ENCODE measurements around the gene MRPS14. TPM values are rescaled to one million over a fixed set of nuclear protein-coding genes. Genes with fewer than 3 reads are reported as not detected.
"Not testable (repeated sequence)": the region's sequence is repeated elsewhere in the genome, so short reads cannot be mapped to it uniquely, and the experiment has no call there.

MRPS14 gene
- total RNA-seq, 1 donor from 2014 or later = 25.6 TPM

DNA sequence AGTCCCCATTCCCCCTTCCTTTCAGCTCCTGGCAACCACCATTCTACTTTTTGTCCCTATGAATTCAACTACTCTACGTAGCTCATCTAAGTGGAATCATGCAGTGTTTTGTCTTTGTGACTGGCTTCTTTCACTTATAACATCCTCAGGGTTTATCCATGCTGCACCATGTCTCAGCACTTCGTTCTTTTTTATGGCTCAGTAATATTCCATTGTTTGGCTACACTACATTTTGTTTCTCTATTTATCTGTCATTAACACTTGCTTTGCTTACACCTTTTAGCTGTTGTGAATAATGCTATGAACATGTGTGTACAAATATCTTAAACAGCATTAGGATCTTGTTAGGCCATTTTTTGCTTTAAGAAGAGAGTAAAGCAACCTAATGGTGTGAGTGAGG lies 1.5 kb upstream of the MRPS14 start:
- no peak for DNase-seq (ENCODE audit: low spot score)

DNA sequence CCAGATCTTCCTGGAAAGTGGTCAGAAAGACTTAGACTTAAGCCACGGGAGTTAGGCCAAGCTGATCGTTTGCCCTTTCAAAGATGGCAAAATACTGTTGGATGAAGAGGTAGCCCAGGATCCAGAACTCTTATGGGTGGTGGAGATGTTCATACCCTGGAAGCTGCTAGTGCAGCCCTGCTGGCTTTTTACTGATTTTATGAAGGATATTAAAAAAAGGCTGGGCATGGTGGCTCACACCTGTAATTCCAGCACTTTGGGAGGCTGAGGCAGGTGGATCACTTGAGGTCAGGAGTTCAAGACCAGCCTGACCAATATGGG lies 657 bp upstream of the MRPS14 start:
- DNase-seq (ENCODE audit: low spot score) = not testable (repeated sequence)

DNA sequence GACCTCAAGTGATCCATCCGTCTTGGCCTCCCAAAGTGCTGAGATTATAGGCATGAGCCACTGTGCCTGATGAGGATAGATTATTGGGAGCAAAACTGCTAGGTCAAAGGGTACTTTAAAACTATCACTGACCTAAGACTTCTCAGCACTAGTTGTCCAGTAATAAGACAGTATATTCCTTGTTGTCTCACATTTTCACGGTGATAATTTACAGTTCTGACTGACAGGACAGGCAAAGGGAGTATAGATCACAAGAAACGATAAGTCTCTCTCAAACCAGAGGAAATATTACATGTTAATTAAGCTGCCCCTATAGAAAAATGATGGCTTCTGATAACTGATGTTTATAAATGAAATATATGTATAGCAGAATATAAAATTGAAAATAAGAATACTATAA lies 3.7 kb downstream of the MRPS14 start:
- DNase-seq (ENCODE audit: low spot score) = no peak

DNA sequence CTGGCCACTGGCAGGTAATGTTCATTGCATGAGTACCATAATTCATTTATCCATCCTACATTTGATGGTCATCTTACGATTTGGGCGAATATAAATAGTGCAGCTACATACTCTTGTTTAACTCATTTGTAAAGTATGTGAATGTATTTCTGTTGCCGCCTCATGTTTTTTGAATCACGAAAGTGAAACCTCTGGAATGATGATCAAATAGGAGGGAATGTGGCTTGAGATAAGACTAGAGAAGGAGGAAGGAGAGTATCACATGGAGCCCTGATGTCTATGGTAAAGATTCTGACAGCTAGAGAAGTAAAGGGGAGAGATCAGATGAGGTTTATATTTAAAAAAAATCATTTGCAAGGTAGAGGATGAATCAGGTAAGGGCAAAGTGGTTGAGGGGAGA lies 8.0 kb downstream of the MRPS14 start:
- no peak for DNase-seq (ENCODE audit: low spot score)

DNA sequence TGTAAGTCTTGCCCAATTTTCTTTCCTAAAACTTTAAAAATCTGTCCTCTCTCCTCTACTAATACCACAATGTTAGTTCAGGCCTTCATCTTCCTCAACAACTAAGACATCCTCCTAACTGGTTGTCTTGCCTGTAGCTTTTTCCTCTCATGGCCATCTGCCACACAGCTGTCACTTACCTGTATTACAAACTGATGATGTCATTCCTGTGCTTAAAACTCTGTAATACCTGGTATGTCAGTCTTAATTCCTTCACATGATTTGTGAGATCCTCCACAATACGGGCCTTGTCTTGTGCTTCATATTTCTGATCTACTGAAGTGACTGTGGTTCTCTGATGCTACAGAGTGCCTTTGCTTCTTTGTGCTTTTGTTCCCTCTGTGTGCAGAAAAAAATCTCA lies 9.8 kb downstream of the MRPS14 start:
- DNase-seq (ENCODE audit: low spot score) = no peak

DNA sequence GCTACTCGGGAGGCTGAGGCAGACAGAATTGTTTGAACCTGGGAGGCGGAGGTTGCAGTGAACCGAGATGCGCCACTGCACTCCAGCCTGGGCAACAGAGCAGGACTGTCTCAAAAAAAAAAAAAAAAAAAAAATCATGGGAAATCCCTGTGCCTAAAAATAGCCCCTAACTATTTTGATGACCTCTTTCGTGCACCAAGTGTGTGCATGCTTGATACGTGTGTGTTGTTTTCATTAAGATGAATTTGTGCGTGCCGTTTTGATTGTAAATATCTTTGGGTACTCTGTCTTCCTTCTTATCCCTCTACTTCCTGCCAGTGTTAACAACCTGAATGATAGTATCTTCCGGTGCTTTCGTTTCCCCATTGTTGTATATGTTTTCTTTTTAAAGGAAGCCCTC lies 13.7 kb downstream of the MRPS14 start:
- DNase-seq (ENCODE audit: low spot score) = no peak

DNA sequence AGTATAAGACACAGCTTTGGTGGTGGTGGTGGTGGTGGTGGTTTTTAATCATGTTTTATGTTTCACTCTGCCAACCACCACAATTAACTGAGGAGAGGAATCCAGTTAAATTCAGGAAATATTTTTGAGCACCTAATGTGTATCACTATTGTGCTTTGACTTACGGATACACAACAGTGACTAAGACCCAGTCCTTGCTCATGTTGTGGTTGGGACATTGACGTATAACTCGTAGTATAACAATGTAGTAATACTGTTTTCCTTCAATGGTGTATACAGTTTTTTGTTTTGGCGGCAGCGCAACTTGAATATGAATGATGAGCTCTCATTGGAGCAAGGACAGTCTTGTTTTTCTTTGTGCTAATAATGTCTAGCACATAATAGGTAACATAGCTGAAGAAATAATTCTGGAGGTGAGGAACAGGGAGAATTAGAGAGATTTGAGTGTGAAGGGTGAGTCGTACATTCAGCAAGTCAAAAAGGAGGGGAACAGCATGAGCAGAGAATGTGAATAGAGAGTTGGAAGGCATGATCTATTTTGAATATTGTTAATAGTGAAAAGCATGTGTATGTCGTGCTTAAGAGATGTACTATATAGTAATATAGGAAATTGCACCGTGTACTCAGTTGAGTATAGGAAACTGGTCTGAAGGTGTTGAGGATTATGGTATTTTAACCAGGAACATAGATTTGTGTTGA lies 18.0 kb downstream of the MRPS14 start:
- DNase-seq (ENCODE audit: low spot score) = no peak

DNA sequence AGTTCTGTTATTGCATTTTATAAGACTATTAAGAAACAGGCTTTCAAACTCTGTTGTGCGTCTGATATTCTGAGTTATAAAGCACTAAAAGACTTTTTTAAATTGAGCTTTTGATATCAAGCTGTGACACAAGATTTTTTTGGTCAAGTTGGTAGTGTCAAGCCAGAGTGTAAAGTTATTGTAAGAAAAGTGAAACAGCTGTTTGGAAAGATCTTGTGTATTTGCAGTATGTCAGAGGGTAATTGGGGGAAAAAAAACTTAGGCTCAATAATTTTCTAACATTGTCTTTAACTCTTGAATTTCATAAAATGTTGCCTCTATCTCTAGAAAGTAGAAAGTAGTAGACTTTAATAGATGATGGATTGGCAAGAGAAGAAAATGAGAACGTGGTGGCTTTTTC lies 19.7 kb downstream of the MRPS14 start:
- no peak for DNase-seq (ENCODE audit: low spot score)

DNA sequence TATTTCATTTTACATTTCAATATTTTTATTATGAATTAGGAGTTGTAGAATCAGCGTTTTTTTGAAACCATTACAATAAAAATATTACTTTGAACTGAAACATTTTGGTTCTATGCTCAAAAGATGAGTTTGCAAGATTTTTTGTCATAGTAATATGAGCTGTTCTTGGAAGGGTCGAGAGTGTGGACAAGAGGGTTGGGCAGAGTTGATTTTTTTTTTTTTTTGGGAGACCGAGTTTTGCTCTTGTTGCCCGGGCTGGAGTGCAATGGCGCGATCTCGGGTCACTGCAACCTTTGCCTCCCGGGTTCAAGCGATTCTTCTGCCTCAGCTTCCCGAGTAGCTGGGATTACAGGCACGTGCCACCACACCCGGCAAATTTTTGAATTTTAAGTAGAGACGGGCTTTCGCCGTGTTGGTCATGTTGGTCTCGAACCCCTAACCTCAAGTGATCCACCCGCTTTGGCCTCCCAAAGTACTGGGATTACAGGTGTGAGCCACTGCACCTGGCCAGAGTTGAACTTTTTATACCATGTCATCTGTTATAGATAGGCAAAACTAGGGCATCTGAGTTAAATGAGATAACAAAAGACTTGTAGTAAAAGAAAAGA lies 20.2 kb downstream of the MRPS14 start:
- DNase-seq (ENCODE audit: low spot score) = no peak

DNA sequence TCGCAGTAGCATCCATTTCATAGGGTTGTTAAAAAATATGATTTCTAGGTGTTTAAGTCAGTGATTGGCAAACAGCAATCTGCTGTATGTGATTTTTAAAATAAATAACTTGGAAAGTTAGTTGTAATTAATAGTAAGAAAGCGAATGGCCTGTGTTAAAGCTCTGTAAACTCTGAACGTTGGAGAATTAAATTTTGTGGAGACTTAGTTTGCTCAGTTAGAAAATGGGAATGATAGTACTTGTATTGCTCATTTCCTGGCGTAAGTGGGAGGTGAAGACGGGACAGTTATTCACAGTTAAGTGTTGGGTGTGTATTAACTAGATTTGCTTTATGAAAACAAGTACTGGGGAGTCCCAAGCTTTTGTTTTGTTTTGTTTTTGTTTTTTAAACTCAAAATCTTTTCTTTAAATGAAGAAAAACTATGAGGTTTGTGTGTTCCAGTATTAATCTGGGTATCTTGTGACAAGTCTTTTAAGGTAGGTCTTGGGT lies 22.5 kb downstream of the MRPS14 start:
- no peak for DNase-seq (ENCODE audit: low spot score)

DNA sequence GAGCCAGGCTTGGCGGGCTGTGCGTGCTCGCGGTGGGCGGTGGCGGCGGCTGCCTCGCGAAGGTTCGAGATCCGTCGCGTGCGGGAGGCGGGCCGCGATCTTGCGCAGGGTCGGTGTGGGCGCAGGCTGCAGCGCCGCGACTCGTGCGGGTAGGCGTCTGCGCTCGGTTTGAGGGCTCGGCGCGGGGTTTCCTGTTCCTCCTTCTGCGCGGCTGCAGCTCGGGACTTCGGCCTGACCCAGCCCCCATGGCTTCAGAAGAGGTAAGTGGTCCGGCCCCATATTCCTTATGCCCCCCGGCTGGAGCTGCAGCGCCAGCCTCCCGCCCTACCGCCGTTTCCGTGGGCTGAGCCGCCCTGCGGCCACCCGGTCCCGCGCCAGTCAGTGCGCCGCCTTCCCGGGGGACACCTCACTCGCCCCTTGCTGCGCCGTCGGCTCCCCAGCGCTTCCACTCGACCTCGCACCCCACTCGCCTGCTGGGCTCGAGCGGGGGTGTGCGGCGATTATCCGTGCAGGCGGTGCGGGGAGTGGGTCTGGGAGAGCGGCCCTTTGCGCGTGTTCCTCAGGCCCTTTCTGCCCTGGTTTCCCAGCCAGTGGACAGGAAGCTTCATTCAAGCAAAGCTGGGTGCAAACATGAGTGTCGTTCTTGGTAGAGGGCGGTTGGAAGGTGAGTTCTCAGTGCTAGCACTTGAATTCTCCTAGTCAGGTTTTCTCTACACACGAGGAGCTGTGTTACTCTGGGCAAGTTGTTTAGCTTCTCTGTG lies 23.1 kb downstream of the MRPS14 start, which contains the start of gene CACYBP:
TSS of gene CACYBP (plus strand) at position 12 of the 761 bp plus-strand sequence. CDS start at position 246, 234 bp downstream.
- DNase-seq (ENCODE audit: low spot score) = peak; percentile 91

DNA sequence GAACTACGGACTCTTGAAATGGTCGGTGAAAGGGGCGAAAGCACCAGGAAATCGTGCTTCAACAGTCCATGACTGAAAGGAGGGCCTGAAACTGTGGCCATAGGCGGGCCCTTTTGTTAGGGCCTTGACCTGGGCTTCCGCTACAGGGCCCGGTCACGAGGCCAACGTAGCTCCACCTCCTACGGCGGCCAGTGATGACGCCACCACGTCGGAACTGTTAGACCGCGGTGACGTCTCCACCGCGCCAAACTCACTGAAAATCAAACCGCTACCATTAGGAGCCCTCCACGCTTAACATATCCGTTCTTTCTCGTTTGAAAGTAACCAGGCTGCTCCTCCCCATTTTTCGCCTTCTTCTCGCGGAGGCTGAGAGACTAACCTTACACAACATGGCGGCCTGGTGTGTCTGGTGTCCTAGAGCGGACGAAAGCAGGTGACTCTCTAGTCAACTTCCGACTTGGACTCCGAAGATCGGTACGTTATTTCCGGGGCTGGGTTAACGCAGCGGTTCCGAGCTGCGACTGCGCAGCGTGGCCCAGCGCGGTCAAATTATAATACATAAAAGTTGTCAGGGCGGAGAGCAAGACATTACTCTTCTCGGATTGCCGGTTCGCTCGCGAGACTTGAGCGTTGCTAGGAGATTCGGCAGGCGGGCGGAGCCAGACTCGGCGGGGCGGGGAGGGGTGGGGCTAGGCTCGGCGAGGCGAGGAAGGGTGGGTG lies 23.8 kb downstream of the MRPS14 start:
- DNase-seq (ENCODE audit: low spot score) = peak; percentile 98

DNA sequence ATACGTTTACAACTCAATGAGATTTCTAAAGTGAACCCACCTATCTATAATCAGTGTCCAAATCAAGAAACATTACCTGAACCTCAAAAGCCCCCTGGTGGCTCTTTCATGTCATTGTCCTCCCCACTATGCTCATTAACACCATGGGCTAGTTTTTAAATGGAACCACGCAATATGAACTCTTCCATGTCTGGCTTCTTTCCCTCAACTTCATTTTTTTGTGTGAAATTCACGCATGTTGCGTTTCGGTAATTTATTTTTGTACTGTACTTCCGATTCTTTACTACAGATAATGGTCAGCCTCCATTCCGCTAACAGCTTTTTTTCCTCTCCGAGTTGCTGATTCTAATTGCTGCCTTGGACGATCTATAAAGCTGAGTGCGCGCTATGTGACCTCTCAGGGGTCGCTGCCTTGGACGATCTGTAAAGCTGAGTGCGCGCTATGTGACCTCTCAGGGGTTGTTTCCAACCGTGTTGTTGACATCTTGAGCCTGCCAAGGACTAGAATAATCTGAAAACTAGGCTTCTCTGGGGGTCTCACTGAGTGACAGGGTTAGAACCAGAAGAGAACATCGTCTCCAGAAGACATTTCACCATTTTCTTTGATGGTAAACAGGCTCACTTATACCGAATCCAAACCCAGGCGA lies 24.5 kb downstream of the MRPS14 start:
- no peak for DNase-seq (ENCODE audit: low spot score)

DNA sequence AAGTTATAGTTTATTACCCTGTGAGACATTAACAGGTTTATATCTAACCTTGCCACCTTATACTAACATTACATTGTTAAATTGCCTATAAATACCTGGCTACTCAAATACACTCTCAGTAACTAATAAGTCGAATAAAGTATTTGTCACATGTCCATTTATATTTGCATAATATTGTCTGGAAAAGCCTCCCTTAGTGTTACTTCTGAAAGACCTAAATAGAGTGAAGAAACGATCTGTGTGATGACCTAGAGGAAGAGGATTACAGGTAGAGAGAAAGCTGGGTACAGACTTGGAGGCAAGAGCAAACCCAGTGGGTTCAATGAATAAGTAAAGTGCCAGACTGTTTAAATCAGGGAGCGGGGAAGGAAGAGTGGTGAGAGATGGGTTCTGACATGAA lies 26.2 kb downstream of the MRPS14 start:
- no peak for DNase-seq (ENCODE audit: low spot score)

DNA sequence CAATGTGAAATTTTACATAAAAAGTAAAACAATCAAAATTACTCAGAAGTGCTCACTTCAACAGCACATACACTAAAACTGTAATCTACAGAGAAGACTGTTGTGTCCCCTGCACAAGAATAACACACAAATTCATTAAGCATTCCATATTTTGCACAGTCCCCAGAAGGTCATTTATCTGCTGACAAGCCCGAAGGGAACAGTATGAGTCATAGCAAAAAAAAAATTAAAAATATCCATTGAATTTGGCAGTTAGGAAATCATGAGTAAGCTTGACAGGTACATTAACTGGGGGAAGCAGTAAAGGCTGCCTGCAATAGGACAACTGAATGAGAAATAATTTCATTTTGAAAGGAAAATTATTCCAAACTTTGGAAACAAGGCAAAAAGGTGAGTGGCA lies 26.7 kb downstream of the MRPS14 start:
- DNase-seq (ENCODE audit: low spot score) = no peak

DNA sequence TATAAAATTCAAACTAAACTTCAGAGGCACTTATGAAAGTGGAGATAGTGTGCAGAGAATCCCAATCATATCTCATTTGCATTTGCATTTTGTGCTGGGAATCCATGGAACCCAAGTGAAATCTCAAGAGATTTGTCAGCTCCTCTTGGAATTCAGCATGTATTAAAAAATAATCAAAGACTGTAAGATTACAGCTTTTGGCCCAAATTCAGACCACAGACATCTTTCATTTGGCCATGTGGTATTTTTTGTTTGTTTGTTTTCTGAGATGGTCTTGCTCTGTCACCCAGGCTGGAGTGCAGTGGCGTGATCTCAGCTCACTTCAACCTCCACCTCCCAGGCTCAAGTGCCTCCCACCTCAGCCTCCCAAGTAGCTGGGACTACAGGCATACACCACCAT lies 27.3 kb downstream of the MRPS14 start:
- DNase-seq (ENCODE audit: low spot score) = no peak

DNA sequence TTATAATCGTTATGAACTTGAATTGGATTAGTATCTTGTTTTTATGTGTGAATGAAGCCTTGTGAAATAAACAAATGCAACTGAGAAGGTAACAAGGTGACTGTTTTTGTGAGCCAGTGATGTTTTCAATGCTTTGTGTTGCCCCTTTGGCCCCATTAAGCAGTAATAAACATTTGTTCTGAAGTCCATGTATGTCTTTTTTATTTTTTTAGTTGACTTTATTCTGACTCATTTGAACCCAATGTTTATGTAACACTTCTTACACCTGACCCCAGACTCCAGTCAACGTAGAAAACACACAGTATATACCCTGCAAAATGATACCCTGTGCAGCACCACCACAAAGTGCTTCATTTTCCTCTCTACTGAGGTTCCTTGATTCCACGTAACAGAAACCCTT lies 28.1 kb downstream of the MRPS14 start:
- DNase-seq (ENCODE audit: low spot score) = no peak

DNA sequence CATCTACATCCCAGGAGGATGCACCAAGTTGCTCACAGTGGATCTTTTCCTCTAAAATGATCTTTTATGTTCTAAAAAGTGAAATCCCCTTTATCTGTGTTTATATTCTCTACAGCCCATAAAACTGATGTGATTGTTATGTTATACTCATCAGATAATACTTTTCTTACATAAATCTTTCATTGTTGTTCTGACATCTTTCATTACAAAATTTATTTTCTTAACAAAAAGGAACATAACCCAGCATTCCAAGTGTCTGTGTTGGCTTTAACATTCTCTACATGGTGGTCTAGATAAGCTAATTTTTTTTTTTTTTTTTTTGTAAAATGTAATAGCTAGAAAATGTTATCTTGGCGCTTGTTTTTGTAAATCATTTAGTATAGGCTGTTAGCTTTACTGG lies 31.8 kb downstream of the MRPS14 start:
- DNase-seq (ENCODE audit: low spot score) = no peak

DNA sequence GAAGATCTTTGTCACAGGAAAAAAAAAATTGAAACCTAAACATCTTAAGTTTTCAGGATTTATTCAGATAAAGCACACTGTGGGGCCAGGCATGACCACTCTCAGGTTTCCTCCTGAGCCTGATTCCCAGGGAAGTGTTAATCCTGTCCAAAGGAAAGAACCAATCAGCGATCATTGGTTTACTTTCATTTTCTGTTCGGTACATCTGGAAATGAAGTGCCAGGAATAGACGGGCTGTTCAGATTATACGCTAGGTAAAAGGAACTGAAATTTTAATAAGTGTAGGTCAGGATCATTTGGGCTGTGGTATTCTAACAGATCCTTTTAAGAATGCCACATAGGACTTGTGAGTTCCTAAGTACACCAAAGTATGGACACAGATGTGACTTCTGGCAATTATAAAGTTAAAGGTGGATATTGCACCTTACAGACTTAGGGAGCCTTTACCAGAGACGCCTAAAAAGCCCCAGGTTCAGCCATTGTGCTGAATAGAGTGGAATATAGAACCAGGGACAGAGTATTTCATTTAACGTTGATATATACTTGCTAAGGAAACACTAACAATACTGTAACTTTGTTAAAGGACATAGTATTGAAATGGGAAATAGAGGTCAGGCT lies 32.7 kb downstream of the MRPS14 start:
- no peak for DNase-seq (ENCODE audit: low spot score)

DNA sequence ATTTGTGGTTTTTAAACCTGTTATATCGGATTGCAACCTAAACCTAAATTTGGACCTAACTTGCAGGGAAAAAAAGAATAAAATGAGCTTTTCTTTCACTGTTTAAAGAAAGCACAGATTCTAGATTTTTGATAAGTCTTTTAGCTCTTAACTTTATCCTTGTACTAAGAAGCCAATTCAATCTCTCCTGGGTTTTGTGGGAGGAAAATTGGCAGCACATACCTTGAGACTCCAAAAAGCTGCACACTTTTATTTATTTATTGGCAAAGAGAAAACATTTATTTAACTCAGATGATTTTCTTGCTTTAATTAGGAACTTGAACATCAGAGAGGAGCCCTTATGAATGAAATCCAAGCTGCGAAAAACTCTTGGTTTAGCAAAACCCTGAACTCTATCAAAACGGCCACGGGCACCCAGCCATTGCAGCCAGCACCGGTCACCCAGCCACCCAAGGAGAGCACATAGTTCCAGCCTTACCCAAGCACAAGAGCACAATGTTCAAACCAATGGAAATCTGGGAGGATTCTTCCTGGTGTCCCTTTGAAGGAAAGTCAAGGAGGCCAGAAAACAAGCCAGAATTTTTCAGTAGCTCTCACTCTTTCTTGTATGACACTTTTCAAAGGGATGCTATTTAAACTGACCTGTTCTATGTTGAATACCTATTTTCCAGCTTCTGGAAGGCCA lies 33.5 kb downstream of the MRPS14 start:
- no peak for DNase-seq (ENCODE audit: low spot score)
